T-helper 17 cell (primary cell): ENCODE data around the gene FAAH2. TPM values are rescaled to one million over a fixed set of nuclear protein-coding genes. Genes with fewer than 3 reads are reported as not detected.

Source experiments
- total RNA-seq, 4 donors: library from RNA in 2 of 4; stranded (reverse) in 2 of 4; gene quantifications; one replicate each; pipeline ENCODE4 v1.2.3 and lab custom pipeline; 2022 to 2026

Gene FAAH2
- total RNA-seq, 2 donors from 2014 or later: 8.2 to 11.8 TPM

Other genes starting within 250 kb of the FAAH2 start
- gene SPIN2B, start 165.2 kb upstream of the FAAH2 start, total RNA-seq: 1 to 10 TPM; 9.8 to 9.9 TPM
- gene SPIN2A, start 149.3 kb upstream of the FAAH2 start, total RNA-seq: under 1 TPM; 0.42 to 0.67 TPM